HG03378 (cell line): ENCODE data around the gene NPR3.

Experiments
- ATAC-seq: cut with Tn5 transposase; IDR thresholded peaks from one replicate; pipeline ENCODE4 v1.9.1; 2021; ENCODE audit warnings: mild to moderate bottlenecking, moderate library complexity; ENCODE audit not compliant: unreplicated experiment

The NPR3 gene

GRCh38 chr5:32710550-32711361 is at the start of gene NPR3:
NPR3 (plus strand) TSS chr5:32711321; CDS start chr5:32711777, 456 bp downstream.
- ATAC-seq: no peak

GRCh38 chr5:32664523-32664922 is 46.6 kb upstream of the NPR3 start:
- no peak for ATAC-seq

GRCh38 chr5:32668552-32668951 is 42.6 kb upstream of the NPR3 start:
- ATAC-seq: no peak

GRCh38 chr5:32673272-32673671 is 37.8 kb upstream of the NPR3 start:
- ATAC-seq: no peak

- no peak for ATAC-seq
These were observed 34.1 kb upstream of the NPR3 start for GRCh38 chr5:32677023-32677422.

GRCh38 chr5:32678472-32678871 is 32.6 kb upstream of the NPR3 start:
- no peak for ATAC-seq

- no peak for ATAC-seq
These were observed 31.9 kb upstream of the NPR3 start for GRCh38 chr5:32679218-32679617.

- ATAC-seq: no peak
These were observed 30.9 kb upstream of the NPR3 start for GRCh38 chr5:32680183-32680582.

- ATAC-seq: no peak
These were observed 28.0 kb upstream of the NPR3 start for GRCh38 chr5:32683125-32683524.

- no peak for ATAC-seq
These were observed 26.9 kb upstream of the NPR3 start for GRCh38 chr5:32684260-32684659.

- no peak for ATAC-seq
These were observed 24.2 kb upstream of the NPR3 start for GRCh38 chr5:32686799-32687498.

- no peak for ATAC-seq
These were observed 23.7 kb upstream of the NPR3 start for GRCh38 chr5:32687499-32687831.

- no peak for ATAC-seq
These were observed 21.0 kb upstream of the NPR3 start for GRCh38 chr5:32690153-32690552.

GRCh38 chr5:32690666-32691065 is 20.5 kb upstream of the NPR3 start:
- no peak for ATAC-seq

- no peak for ATAC-seq
These were observed 18.9 kb upstream of the NPR3 start for GRCh38 chr5:32692036-32692746.

GRCh38 chr5:32703957-32704356 is 7.2 kb upstream of the NPR3 start:
- ATAC-seq: no peak

GRCh38 chr5:32707418-32707997 is 3.6 kb upstream of the NPR3 start:
- ATAC-seq: no peak

- no peak for ATAC-seq
These were observed 2.2 kb upstream of the NPR3 start for GRCh38 chr5:32708949-32709348.

GRCh38 chr5:32709750-32710549 is 1.2 kb upstream of the NPR3 start:
- peak; percentile 61 for ATAC-seq

GRCh38 chr5:32711362-32711680 is 200 bp downstream of the NPR3 start:
- no peak for ATAC-seq
